Gastroesophageal sphincter (tissue), 2 donors: ENCODE results near the gene GPR15.

Experiments
- EP300 ChIP-seq: sonication (generic); formaldehyde crosslinking; IDR thresholded peaks from one replicate; pipeline ENCODE4 v1.6.1; 2017; ENCODE audit warnings: antibody characterized with exemption, mild to moderate bottlenecking
- POLR2A ChIP-seq, 2 donors: fragments of 450-650 bp; IDR thresholded peaks; one replicate each; pipeline ENCODE4 v1.6.1; 2017; ENCODE audit warnings: antibody characterized with exemption in 2 of 2, mild to moderate bottlenecking in 2 of 2, moderate library complexity in 1 of 2
- POLR2AphosphoS5 ChIP-seq: sonication (generic); formaldehyde crosslinking; IDR thresholded peaks from one replicate; pipeline ENCODE4 v1.6.1; 2017; ENCODE audit warnings: antibody characterized with exemption

DNA sequence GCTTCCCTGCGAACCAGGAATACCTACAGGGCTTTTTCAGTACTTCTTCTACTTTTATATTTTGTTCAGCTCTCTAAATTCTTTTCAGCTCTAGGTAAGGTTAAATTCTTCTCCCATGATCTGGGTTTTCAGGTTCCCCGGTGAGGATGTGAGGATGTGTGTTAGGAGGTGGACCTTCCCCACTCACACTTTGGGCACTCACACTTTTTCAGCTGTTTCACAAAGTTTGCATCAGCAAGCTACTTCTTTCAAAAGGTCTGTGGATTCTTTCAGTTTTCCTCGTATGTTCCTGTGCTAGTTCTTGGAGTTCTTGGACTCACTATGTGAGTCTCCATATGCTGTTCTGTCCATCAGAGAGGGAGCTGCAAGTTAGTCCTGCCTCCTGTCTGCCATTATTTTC, 48.2 kb upstream of the GPR15 start:
- no peak for TF ChIP-seq EP300
- no peak for TF ChIP-seq POLR2A (IDR thresholded peaks at IDR 0.05)
- TF ChIP-seq POLR2AphosphoS5, result no peak
